ENCODE data around the gene ZNF609.

GRCh38 chr15:64524778-64525177 is 64.4 kb downstream of the ZNF609 start:
- TF ChIP-seq, protein P1, sequence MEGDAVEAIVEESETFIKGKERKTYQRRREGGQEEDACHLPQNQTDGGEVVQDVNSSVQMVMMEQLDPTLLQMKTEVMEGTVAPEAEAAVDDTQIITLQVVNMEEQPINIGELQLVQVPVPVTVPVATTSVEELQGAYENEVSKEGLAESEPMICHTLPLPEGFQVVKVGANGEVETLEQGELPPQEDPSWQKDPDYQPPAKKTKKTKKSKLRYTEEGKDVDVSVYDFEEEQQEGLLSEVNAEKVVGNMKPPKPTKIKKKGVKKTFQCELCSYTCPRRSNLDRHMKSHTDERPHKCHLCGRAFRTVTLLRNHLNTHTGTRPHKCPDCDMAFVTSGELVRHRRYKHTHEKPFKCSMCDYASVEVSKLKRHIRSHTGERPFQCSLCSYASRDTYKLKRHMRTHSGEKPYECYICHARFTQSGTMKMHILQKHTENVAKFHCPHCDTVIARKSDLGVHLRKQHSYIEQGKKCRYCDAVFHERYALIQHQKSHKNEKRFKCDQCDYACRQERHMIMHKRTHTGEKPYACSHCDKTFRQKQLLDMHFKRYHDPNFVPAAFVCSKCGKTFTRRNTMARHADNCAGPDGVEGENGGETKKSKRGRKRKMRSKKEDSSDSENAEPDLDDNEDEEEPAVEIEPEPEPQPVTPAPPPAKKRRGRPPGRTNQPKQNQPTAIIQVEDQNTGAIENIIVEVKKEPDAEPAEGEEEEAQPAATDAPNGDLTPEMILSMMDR (IDR thresholded peaks at IDR 0.05 in 4 of 5, conservative IDR thresholded peaks at IDR 0.05 in 1 of 5), result no peak
- no peak for TF ChIP-seq POLR2A (IDR thresholded peaks at IDR 0.05)

Data from gastrocnemius medialis (tissue), 4 donors.